Caco-2 (cell line): ENCODE data around the gene UBA3. TPM values are rescaled to one million over a fixed set of nuclear protein-coding genes. Genes with fewer than 3 reads are reported as not detected.

Experiments used
- BruUV-seq: library from RNA; stranded (reverse); fragments of 400-500 nt; replicated peaks from 2 replicates; lab custom pipeline; 2021; lab: Mats Ljungman, UMichigan
- CTCF ChIA-PET: fragments of 300-600 bp; sonication (Branson Sonifier 250); formaldehyde crosslinking; loops from one replicate; lab custom pipeline; 2022; ENCODE audit warnings: antibody characterized with exemption; lab: Charles Lee
- POLR2A ChIA-PET: fragments of 300-600 bp; sonication (Branson Sonifier 250); formaldehyde crosslinking; loops from one replicate; lab custom pipeline; 2022; ENCODE audit warnings: antibody characterized with exemption; lab: Charles Lee
- DNase-seq, 2 experiments: peaks; one replicate each; pipeline versions ENCODE4 v3.0.0 to v3.0.0-alpha.2; 2020 to 2022
- H3K27me3 ChIP-seq: replicated peaks from 2 replicates; pipeline ENCODE4 v1.6.0; 2011; ENCODE audit warnings: low read length; ENCODE audit not compliant: control insufficient read depth, insufficient read depth
- H3K36me3 ChIP-seq: 2 replicates; pipeline ENCODE4 v1.5.1; 2011; ENCODE audit warnings: low read length; ENCODE audit not compliant: control insufficient read depth, insufficient read depth
- H3K4me1 ChIP-seq: fragments of 250-450 bp; sonication (Bioruptor Pico); 2 replicates; pipeline ENCODE4 v1.5.1; 2020; ENCODE audit warnings: mild to moderate bottlenecking
- H3K4me3 ChIP-seq: 2 replicates; pipeline ENCODE4 v1.5.1; 2011; ENCODE audit warnings: low read depth, mild to moderate bottlenecking, control low read depth, low read length
- H3K9me3 ChIP-seq: fragments of 250-450 bp; sonication (Bioruptor Pico); 2 replicates; pipeline ENCODE4 v1.5.1; 2020; ENCODE audit warnings: mild to moderate bottlenecking, moderate library complexity
- H3K27ac Mint-ChIP-seq: one replicate; pipeline ENCODE4 v1.8.0; 2022; ENCODE audit warnings: mixed read lengths; ENCODE audit not compliant: unreplicated experiment
- H3K27me3 Mint-ChIP-seq: one replicate; pipeline ENCODE4 v1.8.0; 2022; ENCODE audit warnings: mixed read lengths; ENCODE audit not compliant: insufficient read depth, unreplicated experiment
- H3K36me3 Mint-ChIP-seq: one replicate; pipeline ENCODE4 v1.8.0; 2022; ENCODE audit warnings: mild to moderate bottlenecking, mixed read lengths; ENCODE audit not compliant: insufficient read depth, unreplicated experiment
- H3K4me1 Mint-ChIP-seq: one replicate; pipeline ENCODE4 v1.8.0; 2022; ENCODE audit warnings: low read depth, mixed read lengths; ENCODE audit not compliant: unreplicated experiment
- H3K4me3 Mint-ChIP-seq: one replicate; pipeline ENCODE4 v1.8.0; 2022; ENCODE audit warnings: mild to moderate bottlenecking, moderate library complexity, mixed read lengths; ENCODE audit not compliant: unreplicated experiment
- H3K9me3 Mint-ChIP-seq: one replicate; pipeline ENCODE4 v1.8.0; 2022; ENCODE audit warnings: mixed read lengths; ENCODE audit not compliant: unreplicated experiment
- intact Hi-C: fragments of 100-400 bp; cut with micrococcal nuclease; formaldehyde crosslinking; loops from one replicate; pipeline ENCODE4 v1.10.0; 2022; ENCODE audit not compliant: unreplicated experiment
- total RNA-seq: library from RNA; stranded (reverse); gene quantifications from 2 replicates; pipeline ENCODE4 v1.2.3, GENCODE V29; 2022
- TF ChIP-seq, protein P1 (sequence below), 2 experiments: fragments of 200-600 bp in 1 of 2; IDR thresholded peaks; 1 replicate in 1 of 2; 2 replicates in 1 of 2; pipeline versions ENCODE4 v1.5.1 to v1.8.0; 2011 to 2022; ENCODE audit warnings: antibody characterized with exemption in 1 of 2, control low read depth in 1 of 2, inconsistent platforms in 1 of 2, low read depth in 1 of 2, low read length in 1 of 2, mild to moderate bottlenecking in 1 of 2, moderate library complexity in 1 of 2; ENCODE audit not compliant: insufficient read depth in 1 of 2, severe bottlenecking in 1 of 2, unreplicated experiment in 1 of 2

Gene UBA3
- total RNA-seq, 1 experiment from 2014 or later = 49.6 TPM

DNA sequence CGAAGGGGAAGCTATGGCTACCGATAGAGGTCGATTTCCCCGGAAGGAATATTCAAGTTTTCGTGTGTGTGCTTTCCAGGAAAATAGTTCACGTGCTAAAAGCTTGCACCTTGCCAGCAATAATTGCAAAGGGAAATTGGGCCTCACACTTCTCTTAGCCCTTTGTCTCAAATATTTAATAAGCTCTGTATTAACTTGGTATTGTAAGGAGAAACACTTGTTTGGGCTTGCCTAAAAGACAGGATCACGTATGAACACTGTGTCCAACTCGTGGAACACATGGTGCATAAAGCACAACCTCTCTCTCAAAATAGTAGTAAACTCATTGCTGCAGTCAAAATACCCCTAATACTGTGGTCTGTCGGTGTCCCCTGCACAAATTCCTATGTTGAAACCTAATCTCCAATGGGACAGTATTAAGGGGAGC, 27.7 kb downstream of the UBA3 start:
- Histone ChIP-seq H3K4me3 (peak overlapping the region; percentile 79), H3K27me3 (no peaks in the 10 kb centered on the region), H3K36me3 (no peaks in the 10 kb centered on the region), H3K9me3 (no peaks in the 10 kb centered on the region), H3K4me1 (peaks cover 8% of the 10 kb centered on the region)
- Mint-ChIP-seq H3K36me3 (peaks cover 46% of the 10 kb centered on the region), H3K4me3 (peak overlapping the region; percentile 97), H3K9me3 (no peaks in the 10 kb centered on the region), H3K27me3 (no peaks in the 10 kb centered on the region), H3K4me1 (peaks cover 7% of the 10 kb centered on the region), H3K27ac (peak overlapping the region; percentile 99)
- POLR2A ChIA-PET = interaction anchor here (0.7 to 1.4 kb wide), 3 partner anchors 21 to 39 kb away, joined by 3 to 4 read pairs (median 3); partner anchors contain the start of gene EOGT
- no peak for DNase-seq
- intact Hi-C loops = loop anchor here (2.0 kb wide), 2 partner anchors 28 to 40 kb away; partner anchors contain the start of genes EOGT and UBA3
- CTCF ChIA-PET = interaction anchor here (0.5 to 0.6 kb wide), 2 partner anchors 28 to 1943 kb away, joined by 3 to 5 read pairs; no protein-coding TSS in a partner anchor
- TF ChIP-seq, protein P1, sequence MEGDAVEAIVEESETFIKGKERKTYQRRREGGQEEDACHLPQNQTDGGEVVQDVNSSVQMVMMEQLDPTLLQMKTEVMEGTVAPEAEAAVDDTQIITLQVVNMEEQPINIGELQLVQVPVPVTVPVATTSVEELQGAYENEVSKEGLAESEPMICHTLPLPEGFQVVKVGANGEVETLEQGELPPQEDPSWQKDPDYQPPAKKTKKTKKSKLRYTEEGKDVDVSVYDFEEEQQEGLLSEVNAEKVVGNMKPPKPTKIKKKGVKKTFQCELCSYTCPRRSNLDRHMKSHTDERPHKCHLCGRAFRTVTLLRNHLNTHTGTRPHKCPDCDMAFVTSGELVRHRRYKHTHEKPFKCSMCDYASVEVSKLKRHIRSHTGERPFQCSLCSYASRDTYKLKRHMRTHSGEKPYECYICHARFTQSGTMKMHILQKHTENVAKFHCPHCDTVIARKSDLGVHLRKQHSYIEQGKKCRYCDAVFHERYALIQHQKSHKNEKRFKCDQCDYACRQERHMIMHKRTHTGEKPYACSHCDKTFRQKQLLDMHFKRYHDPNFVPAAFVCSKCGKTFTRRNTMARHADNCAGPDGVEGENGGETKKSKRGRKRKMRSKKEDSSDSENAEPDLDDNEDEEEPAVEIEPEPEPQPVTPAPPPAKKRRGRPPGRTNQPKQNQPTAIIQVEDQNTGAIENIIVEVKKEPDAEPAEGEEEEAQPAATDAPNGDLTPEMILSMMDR (IDR thresholded peaks at IDR 0.05; ENCODE audit: insufficient read depth in 1 of 2, low read depth in 1 of 2, low read length in 1 of 2, severe bottlenecking in 1 of 2, unreplicated experiment in 1 of 2) = no peak
- BruUV-seq = TSS peak; percentile 99

DNA sequence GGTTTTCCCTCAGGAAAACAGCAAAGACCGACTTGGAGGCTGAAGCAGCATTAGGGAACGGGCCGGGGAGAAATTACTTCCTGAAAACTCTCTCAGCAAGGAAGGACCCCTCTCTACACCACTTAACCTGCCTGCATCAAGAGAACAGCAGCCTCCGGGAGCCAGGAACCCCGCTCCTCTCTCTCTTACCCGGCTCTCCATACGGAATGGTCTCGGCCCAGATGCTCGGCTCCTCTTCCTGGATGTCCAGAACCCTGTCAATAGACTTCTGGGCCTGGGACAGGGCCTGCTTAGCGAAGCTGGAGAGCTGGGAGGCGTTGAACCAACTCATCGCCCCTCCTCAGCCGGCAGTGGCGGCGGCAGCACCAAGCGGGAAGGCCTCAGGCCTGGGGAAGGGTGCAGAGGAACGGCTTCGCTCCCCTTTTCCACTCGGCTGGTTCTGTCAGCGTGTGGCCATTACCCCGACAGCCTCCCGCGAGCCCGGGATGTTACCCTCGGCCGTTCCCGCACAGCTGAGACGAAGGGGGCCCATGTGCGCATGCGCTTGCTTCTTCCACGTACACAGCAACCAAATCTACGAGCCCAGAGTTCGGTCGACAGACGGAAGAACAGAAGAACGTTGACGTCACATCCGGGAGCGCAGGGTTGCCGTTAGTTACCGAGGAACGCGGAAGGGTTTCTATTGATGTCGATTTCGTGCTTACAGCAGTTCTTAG, 28.3 kb downstream of the UBA3 start, which contains the start of gene TMF1:
TMF1 (minus strand) TSS at position 578 of the 716 bp plus-strand sequence; CDS start at position 331, 247 bp downstream.
- no peaks in the 10 kb centered on the region for H3K36me3 ChIP-seq
- Mint-ChIP-seq H3K4me3 (peak within 1 kb of the TSS; percentile 97), H3K27me3 (no peaks in the 10 kb centered on the region), H3K36me3 (peaks cover 51% of the 10 kb centered on the region), H3K27ac (peak within 1 kb of the TSS; percentile 99), H3K9me3 (no peaks in the 10 kb centered on the region), H3K4me1 (peaks cover 7% of the 10 kb centered on the region)
- DNase-seq = peak; percentile 96 to 98
- no peaks in the 10 kb centered on the region for H3K9me3 ChIP-seq
- peak within 1 kb of the TSS; percentile 79 for H3K4me3 ChIP-seq
- intact Hi-C loops = loop anchor here (2.0 kb wide), 2 partner anchors 29 to 39 kb away; partner anchors contain the start of genes EOGT and UBA3
- peaks cover 8% of the 10 kb centered on the region for H3K4me1 ChIP-seq
- ChIA-PET POLR2A (interaction anchor here (0.7 to 1.4 kb wide), 4 partner anchors 20 to 687 kb away, joined by 3 to 4 read pairs (median 4); partner anchors contain the start of genes EOGT and MITF), CTCF (interaction anchor here (0.5 to 0.6 kb wide), 2 partner anchors 27 to 1942 kb away, joined by 3 to 5 read pairs; no protein-coding TSS in a partner anchor)
- H3K27me3 ChIP-seq = no peaks in the 10 kb centered on the region
- TSS peak; percentile 28 for BruUV-seq
- TF ChIP-seq, protein P1 (IDR thresholded peaks at IDR 0.05; ENCODE audit: insufficient read depth in 1 of 2, low read depth in 1 of 2, low read length in 1 of 2, severe bottlenecking in 1 of 2, unreplicated experiment in 1 of 2) = no peak

DNA sequence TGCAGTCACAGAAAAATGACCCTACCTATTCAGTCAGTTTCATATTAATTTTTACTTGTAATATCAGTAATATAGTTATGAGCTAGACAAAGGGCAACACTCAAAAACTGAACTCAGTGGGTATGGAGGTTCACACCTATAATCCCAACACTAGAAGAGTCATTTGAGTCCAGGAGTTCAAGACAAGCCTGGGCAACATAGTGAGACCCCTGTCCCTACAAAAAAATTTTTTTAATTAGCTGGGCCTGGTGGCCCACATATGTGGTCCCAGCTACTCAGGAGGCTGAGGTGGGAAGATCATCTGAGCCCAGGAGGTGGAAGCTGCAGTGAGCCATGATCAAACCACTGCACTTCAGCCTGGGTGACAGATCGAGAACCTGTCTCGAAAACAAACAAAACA, 31.2 kb downstream of the UBA3 start:
- H3K27me3 ChIP-seq = no peaks in the 10 kb centered on the region
- no TSS peak for BruUV-seq
- intact Hi-C loops = no loop called here
- Mint-ChIP-seq H3K4me3 (no peak overlapping the region), H3K27ac (no peak overlapping the region), H3K27me3 (no peaks in the 10 kb centered on the region), H3K9me3 (no peaks in the 10 kb centered on the region), H3K4me1 (peaks cover 7% of the 10 kb centered on the region), H3K36me3 (peaks cover 53% of the 10 kb centered on the region)
- no peaks in the 10 kb centered on the region for H3K9me3 ChIP-seq
- TF ChIP-seq, protein P1 (IDR thresholded peaks at IDR 0.05; ENCODE audit: insufficient read depth in 1 of 2, low read depth in 1 of 2, low read length in 1 of 2, severe bottlenecking in 1 of 2, unreplicated experiment in 1 of 2) = no peak
- H3K36me3 ChIP-seq = peaks cover 2% of the 10 kb centered on the region; the same call in 1 of the 2 replicates
- POLR2A ChIA-PET = no interaction called here
- peaks cover 8% of the 10 kb centered on the region for H3K4me1 ChIP-seq
- DNase-seq = no peak
- CTCF ChIA-PET = no interaction called here
- no peak overlapping the region for H3K4me3 ChIP-seq
